Measurements from ENCODE around the gene DNAH17. TPM values are rescaled to one million over a fixed set of nuclear protein-coding genes. Genes with fewer than 3 reads are reported as not detected.

DNAH17 gene
- total RNA-seq, 1 experiment from 2014 or later = 0.13 TPM

- no peak for DNase-seq
- H3K36me3 Mint-ChIP-seq (ENCODE audit: insufficient read depth in 1 of 3, low read depth in 3 of 3) = peaks cover 0 to 8% (median 0%) of the 10 kb centered on the region in 3 experiments; a peak in 2 of 7 replicates
Observed at GRCh38 chr17:78544881-78545755, 32.1 kb downstream of the DNAH17 start.

More at GRCh38 chr17:78544881-78545755, 32.1 kb downstream of the DNAH17 start:
- H3K4me3 Mint-ChIP-seq = no peak overlapping the region
- H3K23me2 ChIP-seq (ENCODE audit: insufficient read length, low read depth, low read length, poor library complexity, severe bottlenecking) = no peaks in the 10 kb centered on the region
- H2BK120ac ChIP-seq (ENCODE audit: low read depth, low read length, poor library complexity, severe bottlenecking) = no peak overlapping the region
- H2AFZ ChIP-seq (ENCODE audit: low read length) = no peak overlapping the region
- H2BK20ac ChIP-seq (ENCODE audit: low read depth, low read length, poor library complexity, severe bottlenecking) = no peak overlapping the region
- no peaks in the 10 kb centered on the region for H3K4me1 ChIP-seq (ENCODE audit: insufficient read depth, low read length)
- no peaks in the 10 kb centered on the region for H3K9me3 ChIP-seq (ENCODE audit: control insufficient read depth, low read depth, low read length)
- no peaks in the 10 kb centered on the region for H4K20me1 ChIP-seq (ENCODE audit: control insufficient read depth, insufficient read depth, insufficient read length)
- peaks cover 3 to 4% of the 10 kb centered on the region in 2 experiments; a peak in 1 of 4 replicates for H3K4me1 Mint-ChIP-seq
- H3K79me1 ChIP-seq (ENCODE audit: insufficient read depth, low read depth, low read length, poor library complexity, severe bottlenecking) = no peaks in the 10 kb centered on the region
- no peak overlapping the region for H3K27ac ChIP-seq (ENCODE audit: insufficient read length, low read depth, low read length)
- no peak overlapping the region for H4K91ac ChIP-seq (ENCODE audit: insufficient read length, low read depth, low read length)
- no peak overlapping the region; a peak in 1 of 7 replicates for H3K27ac Mint-ChIP-seq
- H3T11ph ChIP-seq (ENCODE audit: low read length) = no peak overlapping the region
- no peak overlapping the region for H3K4ac ChIP-seq (ENCODE audit: low read depth, low read length)
- H3K9ac ChIP-seq (ENCODE audit: extremely low read depth, insufficient read length, low read length) = no peak overlapping the region
- peaks cover 2 to 12% of the 10 kb centered on the region in 2 experiments; a peak in 2 of 5 replicates for H3K9me3 Mint-ChIP-seq
- no peak overlapping the region for H3K23ac ChIP-seq (ENCODE audit: insufficient read length, low read depth, low read length)
- no peaks in the 10 kb centered on the region for H3K27me3 ChIP-seq (ENCODE audit: insufficient read depth, low read length)
- no peak overlapping the region for H2AK5ac ChIP-seq (ENCODE audit: insufficient read length, low read length)
- no peak for TF ChIP-seq CTCF (conservative IDR thresholded peaks at IDR 0.05)
- H3K56ac ChIP-seq (ENCODE audit: insufficient read length, low read depth, low read length) = no peak overlapping the region
- WGBS (ENCODE audit: extremely low coverage, insufficient read length, low lambda C conversion rate) = no CpG with 5 or more reads among the region's 17 CpGs
- H3K79me2 ChIP-seq (ENCODE audit: insufficient read depth, low read length) = no peaks in the 10 kb centered on the region
- no peak overlapping the region for H3K14ac ChIP-seq (ENCODE audit: insufficient read depth, low read length)
- H2BK15ac ChIP-seq (ENCODE audit: low read depth, low read length) = no peak overlapping the region
- H2BK5ac ChIP-seq (ENCODE audit: insufficient read length, low read length) = no peak overlapping the region
- no peak overlapping the region for H2BK12ac ChIP-seq (ENCODE audit: insufficient read length, low read depth, low read length)
- no peak overlapping the region for H3K18ac ChIP-seq (ENCODE audit: insufficient read length, low read depth, low read length)
- no peak overlapping the region for H3K4me2 ChIP-seq (ENCODE audit: insufficient read depth, insufficient read length, low read length)
- peaks cover 5% of the 10 kb centered on the region for H3K27me3 Mint-ChIP-seq (ENCODE audit: low read depth)
- H4K8ac ChIP-seq (replicated peaks; ENCODE audit: insufficient read length, low read depth, low read length) = no peak overlapping the region
- H4K5ac ChIP-seq (ENCODE audit: insufficient read length, low read depth, low read length) = no peak overlapping the region

Measured in H9 (cell line).